ENCODE results near the gene TK2.
A peak's percentile ranks its signal among the peaks of the same experiment; 100 is the strongest.
"Not testable (repeated sequence)": the region's sequence is repeated elsewhere in the genome, so short reads cannot be mapped to it uniquely, and the experiment has no call there.

Gene TK2

GRCh38 chr16:66549284-66550131 is at the start of gene TK2:
TK2 (minus strand) TSS chr16:66550122; CDS start chr16:66550061, 61 bp downstream.
- Mint-ChIP-seq H3K27me3 (no peaks in the 10 kb centered on the region), H3K9me3 (no peaks in the 10 kb centered on the region), H3K4me3 (peak within 1 kb of the TSS; percentile 91), H3K36me3 (ENCODE audit: insufficient read depth) (peaks cover 29% of the 10 kb centered on the region), H3K4me1 (peaks cover 61% of the 10 kb centered on the region), H3K27ac (ENCODE audit: low read depth) (peak within 1 kb of the TSS; percentile 74)
- peak; percentile 11 for ATAC-seq (replicated peaks; ENCODE audit: extremely low read depth, poor library complexity, severe bottlenecking)
- peak in 1 of 2 donors; percentile 31 for DNase-seq (ENCODE audit: low spot score in 2 of 2)

- no peak for DNase-seq (ENCODE audit: low spot score in 2 of 2)
- no peaks in the 10 kb centered on the region for H3K9me3 Mint-ChIP-seq
- H3K4me3 Mint-ChIP-seq = no peak overlapping the region
- no peaks in the 10 kb centered on the region for H3K36me3 Mint-ChIP-seq (ENCODE audit: insufficient read depth)
- ATAC-seq (replicated peaks; ENCODE audit: extremely low read depth, poor library complexity, severe bottlenecking) = no peak
- H3K27me3 Mint-ChIP-seq = no peaks in the 10 kb centered on the region
- peaks cover 6% of the 10 kb centered on the region for H3K4me1 Mint-ChIP-seq
- peak overlapping the region; percentile 19 for H3K27ac Mint-ChIP-seq (ENCODE audit: low read depth)
Measured at GRCh38 chr16:66598111-66598510, 48.2 kb upstream of the TK2 start.

- Mint-ChIP-seq H3K36me3 (ENCODE audit: insufficient read depth) (no peaks in the 10 kb centered on the region), H3K9me3 (no peaks in the 10 kb centered on the region), H3K27me3 (no peaks in the 10 kb centered on the region), H3K4me3 (no peak overlapping the region), H3K4me1 (no peaks in the 10 kb centered on the region), H3K27ac (ENCODE audit: low read depth) (no peak overlapping the region)
- ATAC-seq (replicated peaks; ENCODE audit: extremely low read depth, poor library complexity, severe bottlenecking) = no peak
- DNase-seq (ENCODE audit: low spot score in 2 of 2) = no peak
Measured at GRCh38 chr16:66596986-66597848, 47.3 kb upstream of the TK2 start.

- not testable (repeated sequence) for H3K4me1 Mint-ChIP-seq; H3K27me3 Mint-ChIP-seq; H3K27ac Mint-ChIP-seq (ENCODE audit: low read depth); DNase-seq (ENCODE audit: low spot score in 2 of 2); H3K36me3 Mint-ChIP-seq (ENCODE audit: insufficient read depth); H3K9me3 Mint-ChIP-seq; ATAC-seq (replicated peaks; ENCODE audit: extremely low read depth, poor library complexity, severe bottlenecking); H3K4me3 Mint-ChIP-seq
Measured at GRCh38 chr16:66596559-66596958, 46.6 kb upstream of the TK2 start.

- ATAC-seq (replicated peaks; ENCODE audit: extremely low read depth, poor library complexity, severe bottlenecking) = no peak
- Mint-ChIP-seq H3K4me1 (peaks cover 8% of the 10 kb centered on the region), H3K27me3 (no peaks in the 10 kb centered on the region)
Measured at GRCh38 chr16:66594739-66595138, 44.8 kb upstream of the TK2 start.

GRCh38 chr16:66592814-66593213 is 42.9 kb upstream of the TK2 start:
- peaks cover 16% of the 10 kb centered on the region for H3K4me1 Mint-ChIP-seq

More at GRCh38 chr16:66594739-66595138, 44.8 kb upstream of the TK2 start:
- H3K4me3 Mint-ChIP-seq = no peak overlapping the region
- H3K9me3 Mint-ChIP-seq = no peaks in the 10 kb centered on the region
- H3K36me3 Mint-ChIP-seq (ENCODE audit: insufficient read depth) = peaks cover 2% of the 10 kb centered on the region
- no peak overlapping the region for H3K27ac Mint-ChIP-seq (ENCODE audit: low read depth)
- no peak for DNase-seq (ENCODE audit: low spot score in 2 of 2)

GRCh38 chr16:66592241-66592640 is 42.3 kb upstream of the TK2 start:
- no peaks in the 10 kb centered on the region for H3K27me3 Mint-ChIP-seq
- no peaks in the 10 kb centered on the region for H3K9me3 Mint-ChIP-seq
- H3K4me1 Mint-ChIP-seq = peaks cover 16% of the 10 kb centered on the region
- DNase-seq (ENCODE audit: low spot score in 2 of 2) = no peak
- no peak overlapping the region for H3K4me3 Mint-ChIP-seq
- ATAC-seq (replicated peaks; ENCODE audit: extremely low read depth, poor library complexity, severe bottlenecking) = no peak
- H3K27ac Mint-ChIP-seq (ENCODE audit: low read depth) = no peak overlapping the region
- H3K36me3 Mint-ChIP-seq (ENCODE audit: insufficient read depth) = peaks cover 5% of the 10 kb centered on the region

More at GRCh38 chr16:66592814-66593213, 42.9 kb upstream of the TK2 start:
- Mint-ChIP-seq H3K27ac (ENCODE audit: low read depth) (no peak overlapping the region), H3K27me3 (no peaks in the 10 kb centered on the region), H3K9me3 (no peaks in the 10 kb centered on the region), H3K36me3 (ENCODE audit: insufficient read depth) (peaks cover 5% of the 10 kb centered on the region), H3K4me3 (no peak overlapping the region)
- ATAC-seq (replicated peaks; ENCODE audit: extremely low read depth, poor library complexity, severe bottlenecking) (no peak), DNase-seq (ENCODE audit: low spot score in 2 of 2) (no peak)

- H3K4me1 Mint-ChIP-seq = peaks cover 16% of the 10 kb centered on the region
- peak overlapping the region; percentile 85 for H3K27ac Mint-ChIP-seq (ENCODE audit: low read depth)
- H3K4me3 Mint-ChIP-seq = no peak overlapping the region
- H3K27me3 Mint-ChIP-seq = no peaks in the 10 kb centered on the region
- H3K9me3 Mint-ChIP-seq = no peaks in the 10 kb centered on the region
- DNase-seq (ENCODE audit: low spot score in 2 of 2) (no peak), ATAC-seq (replicated peaks; ENCODE audit: extremely low read depth, poor library complexity, severe bottlenecking) (no peak)
- peaks cover 6% of the 10 kb centered on the region for H3K36me3 Mint-ChIP-seq (ENCODE audit: insufficient read depth)
Measured at GRCh38 chr16:66591018-66591417, 41.1 kb upstream of the TK2 start.

- peaks cover 16% of the 10 kb centered on the region for H3K4me1 Mint-ChIP-seq
- peak; percentile 45 for ATAC-seq (replicated peaks; ENCODE audit: extremely low read depth, poor library complexity, severe bottlenecking)
- H3K9me3 Mint-ChIP-seq = no peaks in the 10 kb centered on the region
- H3K27ac Mint-ChIP-seq (ENCODE audit: low read depth) = peak overlapping the region; percentile 85
- H3K4me3 Mint-ChIP-seq = peak overlapping the region; percentile 72
- no peak for DNase-seq (ENCODE audit: low spot score in 2 of 2)
- H3K36me3 Mint-ChIP-seq (ENCODE audit: insufficient read depth) = peaks cover 6% of the 10 kb centered on the region
- no peaks in the 10 kb centered on the region for H3K27me3 Mint-ChIP-seq
Measured at GRCh38 chr16:66590322-66590721, 40.4 kb upstream of the TK2 start.

GRCh38 chr16:66588981-66589713 is 39.2 kb upstream of the TK2 start:
- no peaks in the 10 kb centered on the region for H3K27me3 Mint-ChIP-seq
- DNase-seq (ENCODE audit: low spot score in 2 of 2) (peak; percentile 41 to 60), ATAC-seq (replicated peaks; ENCODE audit: extremely low read depth, poor library complexity, severe bottlenecking) (peak; percentile 92)
- peaks cover 6% of the 10 kb centered on the region for H3K36me3 Mint-ChIP-seq (ENCODE audit: insufficient read depth)
- peak overlapping the region; percentile 72 for H3K4me3 Mint-ChIP-seq
- no peaks in the 10 kb centered on the region for H3K9me3 Mint-ChIP-seq
- peaks cover 16% of the 10 kb centered on the region for H3K4me1 Mint-ChIP-seq
- H3K27ac Mint-ChIP-seq (ENCODE audit: low read depth) = peak overlapping the region; percentile 85

- Mint-ChIP-seq H3K27ac (ENCODE audit: low read depth) (no peak overlapping the region), H3K27me3 (no peaks in the 10 kb centered on the region), H3K36me3 (ENCODE audit: insufficient read depth) (peaks cover 6% of the 10 kb centered on the region), H3K4me1 (peaks cover 16% of the 10 kb centered on the region), H3K9me3 (no peaks in the 10 kb centered on the region), H3K4me3 (no peak overlapping the region)
- no peak for DNase-seq (ENCODE audit: low spot score in 2 of 2)
- ATAC-seq (replicated peaks; ENCODE audit: extremely low read depth, poor library complexity, severe bottlenecking) = no peak
Measured at GRCh38 chr16:66587881-66588600, 38.1 kb upstream of the TK2 start.

Measured in central memory CD8-positive, alpha-beta T cell (primary cell).